Loucy (cell line): Measurements from ENCODE around the gene PBX4.

Source experiments
- H2AFZ ChIP-seq: fragments of 200-600 bp; sonication (generic); 2 replicates; pipeline ENCODE4 v1.6.0; 2016; ENCODE audit warnings: antibody characterized with exemption, mild to moderate bottlenecking, low read length, moderate library complexity
- H3F3A ChIP-seq: fragments of 200-600 bp; 2 replicates; pipeline ENCODE4 v1.6.0; 2016; ENCODE audit warnings: antibody characterized with exemption, low read depth, mild to moderate bottlenecking
- H3K27me3 ChIP-seq: fragments of 200-600 bp; sonication (generic); 2 replicates; pipeline ENCODE4 v1.6.1; 2014; ENCODE audit warnings: low read length, mild to moderate bottlenecking; ENCODE audit not compliant: insufficient read depth, poor library complexity, severe bottlenecking
- H3K36me3 ChIP-seq: fragments of 200-600 bp; sonication (generic); 2 replicates; pipeline ENCODE4 v1.6.1; 2016; ENCODE audit warnings: low read length; ENCODE audit not compliant: insufficient read depth
- H3K4me1 ChIP-seq: fragments of 200-600 bp; sonication (generic); 2 replicates; pipeline ENCODE4 v1.5.1; 2014; ENCODE audit warnings: low read length, mild to moderate bottlenecking; ENCODE audit not compliant: insufficient read depth, poor library complexity, severe bottlenecking
- H3K4me2 ChIP-seq: fragments of 200-600 bp; sonication (generic); 2 replicates; pipeline ENCODE4 v1.6.0; 2014; ENCODE audit warnings: antibody characterized with exemption, low read length, low read depth, mild to moderate bottlenecking; ENCODE audit not compliant: poor library complexity, severe bottlenecking
- H3K4me3 ChIP-seq: fragments of 200-600 bp; sonication (generic); 2 replicates; pipeline ENCODE4 v1.5.1; 2014; ENCODE audit warnings: low read length, mild to moderate bottlenecking, mixed read lengths; ENCODE audit not compliant: poor library complexity, severe bottlenecking
- H3K79me2 ChIP-seq: fragments of 200-600 bp; sonication (generic); 2 replicates; pipeline ENCODE4 v1.6.1; 2014; ENCODE audit warnings: low read length; ENCODE audit not compliant: insufficient read depth
- H3K9ac ChIP-seq: fragments of 200-600 bp; sonication (generic); 2 replicates; pipeline ENCODE4 v1.6.0; 2014; ENCODE audit warnings: mild to moderate bottlenecking, low read depth, low read length, moderate library complexity; ENCODE audit not compliant: poor library complexity, severe bottlenecking
- H3K9me2 ChIP-seq: fragments of 200-600 bp; sonication (generic); replicated peaks from 2 replicates; pipeline ENCODE4 v1.6.1; 2016; ENCODE audit warnings: low read depth, low read length, mixed read lengths
- H3K9me3 ChIP-seq: fragments of 200-600 bp; sonication (generic); 2 replicates; pipeline ENCODE4 v1.6.1; 2014; ENCODE audit warnings: mild to moderate bottlenecking, antibody characterized with exemption, low read length, low read depth; ENCODE audit not compliant: insufficient read depth
- H4K20me1 ChIP-seq: fragments of 200-600 bp; sonication (generic); 2 replicates; pipeline ENCODE4 v1.6.0; 2014; ENCODE audit warnings: antibody characterized with exemption, low read length, mild to moderate bottlenecking; ENCODE audit not compliant: insufficient read depth, poor library complexity, severe bottlenecking
- EZH2phosphoT487 ChIP-seq: fragments of 200-600 bp; IDR thresholded peaks from 2 replicates; pipeline ENCODE4 v1.6.1; 2018; ENCODE audit warnings: antibody characterized with exemption, mild to moderate bottlenecking, moderate library complexity, borderline replicate concordance
- TF ChIP-seq, protein P1 (sequence below): fragments of 200-600 bp; sonication (generic); conservative IDR thresholded peaks from 2 replicates; pipeline ENCODE4 v1.5.1; 2014; ENCODE audit warnings: mild to moderate bottlenecking, antibody characterized with exemption, low read length

The PBX4 gene

DNA sequence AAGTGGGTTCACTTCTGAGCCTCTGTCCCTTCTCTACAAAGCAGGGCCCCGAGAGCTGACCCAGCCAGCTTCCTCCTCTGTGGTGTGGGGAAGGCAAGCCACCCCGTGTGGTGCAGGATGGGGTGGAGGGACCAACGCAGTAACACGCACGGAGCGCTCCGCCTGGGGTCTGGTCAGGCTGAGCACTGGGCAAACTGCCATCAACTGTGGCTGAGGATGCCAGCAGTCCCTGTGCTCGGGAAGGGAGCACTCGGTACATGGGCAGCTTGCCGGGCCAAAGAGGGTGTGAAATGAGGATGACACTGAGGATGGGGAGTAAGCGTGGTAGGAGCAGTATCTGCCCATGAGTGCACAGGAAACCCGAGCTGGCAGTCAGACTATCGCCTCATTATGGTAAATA is 32.6 kb upstream of the PBX4 start:
- no peak overlapping the region for H3K9ac ChIP-seq
- H3K79me2 ChIP-seq, result no peaks in the 10 kb centered on the region
- no peaks in the 10 kb centered on the region for H4K20me1 ChIP-seq
- no peaks in the 10 kb centered on the region for H3K4me1 ChIP-seq
- no peak overlapping the region for H2AFZ ChIP-seq
- H3K9me2 ChIP-seq, result no peaks in the 10 kb centered on the region
- no peaks in the 10 kb centered on the region for H3K9me3 ChIP-seq
- no peak for TF ChIP-seq EZH2phosphoT487
- TF ChIP-seq, protein P1, sequence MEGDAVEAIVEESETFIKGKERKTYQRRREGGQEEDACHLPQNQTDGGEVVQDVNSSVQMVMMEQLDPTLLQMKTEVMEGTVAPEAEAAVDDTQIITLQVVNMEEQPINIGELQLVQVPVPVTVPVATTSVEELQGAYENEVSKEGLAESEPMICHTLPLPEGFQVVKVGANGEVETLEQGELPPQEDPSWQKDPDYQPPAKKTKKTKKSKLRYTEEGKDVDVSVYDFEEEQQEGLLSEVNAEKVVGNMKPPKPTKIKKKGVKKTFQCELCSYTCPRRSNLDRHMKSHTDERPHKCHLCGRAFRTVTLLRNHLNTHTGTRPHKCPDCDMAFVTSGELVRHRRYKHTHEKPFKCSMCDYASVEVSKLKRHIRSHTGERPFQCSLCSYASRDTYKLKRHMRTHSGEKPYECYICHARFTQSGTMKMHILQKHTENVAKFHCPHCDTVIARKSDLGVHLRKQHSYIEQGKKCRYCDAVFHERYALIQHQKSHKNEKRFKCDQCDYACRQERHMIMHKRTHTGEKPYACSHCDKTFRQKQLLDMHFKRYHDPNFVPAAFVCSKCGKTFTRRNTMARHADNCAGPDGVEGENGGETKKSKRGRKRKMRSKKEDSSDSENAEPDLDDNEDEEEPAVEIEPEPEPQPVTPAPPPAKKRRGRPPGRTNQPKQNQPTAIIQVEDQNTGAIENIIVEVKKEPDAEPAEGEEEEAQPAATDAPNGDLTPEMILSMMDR, result no peak
- H3F3A ChIP-seq, result no peaks in the 10 kb centered on the region
- H3K36me3 ChIP-seq, result peaks cover 70% of the 10 kb centered on the region; the same call in 1 of the 2 replicates
- H3K4me3 ChIP-seq, result no peak overlapping the region
- no peak overlapping the region for H3K4me2 ChIP-seq
- H3K27me3 ChIP-seq, result no peaks in the 10 kb centered on the region

GRCh38 chr19:19650331-19650730 is 31.8 kb upstream of the PBX4 start:
- H3K79me2 ChIP-seq, result no peaks in the 10 kb centered on the region
- no peak overlapping the region for H3K4me2 ChIP-seq
- no peaks in the 10 kb centered on the region for H3K27me3 ChIP-seq
- no peak overlapping the region for H3K9ac ChIP-seq
- H3K9me2 ChIP-seq, result no peaks in the 10 kb centered on the region
- no peak overlapping the region for H2AFZ ChIP-seq
- peaks cover 69% of the 10 kb centered on the region; the same call in 1 of the 2 replicates for H3K36me3 ChIP-seq
- H3K9me3 ChIP-seq, result no peaks in the 10 kb centered on the region
- no peaks in the 10 kb centered on the region for H4K20me1 ChIP-seq
- H3K4me1 ChIP-seq, result no peaks in the 10 kb centered on the region
- no peak for TF ChIP-seq EZH2phosphoT487
- TF ChIP-seq, protein P1, result no peak
- H3K4me3 ChIP-seq, result no peak overlapping the region
- no peaks in the 10 kb centered on the region for H3F3A ChIP-seq

DNA sequence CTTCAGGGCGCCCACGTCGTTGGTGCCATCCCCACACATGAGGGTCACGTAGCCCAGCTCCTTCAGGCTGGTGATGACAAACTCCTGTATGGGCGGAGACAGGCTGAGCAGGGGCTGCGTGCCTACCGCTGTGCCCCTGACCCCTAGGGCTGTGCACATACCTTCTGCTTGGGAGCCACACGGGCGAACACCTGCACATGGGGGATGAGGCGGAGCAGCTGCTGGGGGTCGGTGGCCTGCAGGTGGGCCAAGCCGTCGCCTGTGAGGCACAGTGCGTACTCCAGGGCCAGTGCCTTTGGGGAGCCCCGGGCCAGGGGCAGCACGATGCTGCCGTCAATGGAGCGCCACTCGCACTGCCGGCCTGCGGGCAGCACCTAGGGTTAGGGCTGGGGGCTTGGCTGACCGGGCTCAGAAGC is 31.1 kb upstream of the PBX4 start:
- Histone ChIP-seq H3K79me2 (no peaks in the 10 kb centered on the region), H3F3A (no peaks in the 10 kb centered on the region), H3K9me2 (no peaks in the 10 kb centered on the region), H3K9me3 (no peaks in the 10 kb centered on the region), H3K4me1 (no peaks in the 10 kb centered on the region), H3K4me3 (no peak overlapping the region), H3K4me2 (no peak overlapping the region), H3K27me3 (no peaks in the 10 kb centered on the region), H4K20me1 (no peaks in the 10 kb centered on the region), H3K9ac (no peak overlapping the region), H3K36me3 (peaks cover 68% of the 10 kb centered on the region; the same call in 1 of the 2 replicates), H2AFZ (no peak overlapping the region)
- no peak for TF ChIP-seq EZH2phosphoT487
- TF ChIP-seq, protein P1, result no peak
